DMS79 treated with DMSO at 0.1 percent for 48 hours (cell line): ENCODE data around the gene PIP5K1C.
"Not testable (repeated sequence)": the region's sequence is repeated elsewhere in the genome, so short reads cannot be mapped to it uniquely, and the experiment has no call there.

Source experiments
- DNase-seq: peaks from one replicate; lab custom pipeline; 2025; lab: John Stamatoyannopoulos, UW

The PIP5K1C gene

GRCh38 chr19:3661284-3662238, 38.7 kb downstream of the PIP5K1C start:
- DNase-seq = no peak

- DNase-seq = no peak
These were observed 39.6 kb downstream of the PIP5K1C start for GRCh38 chr19:3660493-3661219.

- no peak for DNase-seq
These were observed 40.5 kb downstream of the PIP5K1C start for GRCh38 chr19:3659746-3660112.

GRCh38 chr19:3658870-3659745, 41.2 kb downstream of the PIP5K1C start:
- DNase-seq = no peak

- DNase-seq = no peak
These were observed 42.0 kb downstream of the PIP5K1C start for GRCh38 chr19:3658004-3658869.

GRCh38 chr19:3657395-3657769, 42.9 kb downstream of the PIP5K1C start:
- DNase-seq = no peak

GRCh38 chr19:3656747-3657394, 43.4 kb downstream of the PIP5K1C start:
- no peak for DNase-seq

- no peak for DNase-seq
These were observed 44.1 kb downstream of the PIP5K1C start for GRCh38 chr19:3656073-3656746.

- DNase-seq = no peak
These were observed 44.7 kb downstream of the PIP5K1C start for GRCh38 chr19:3655402-3656072.

GRCh38 chr19:3653865-3654513, 46.3 kb downstream of the PIP5K1C start:
- no peak for DNase-seq

GRCh38 chr19:3653081-3653795, 47.0 kb downstream of the PIP5K1C start:
- DNase-seq = no peak

GRCh38 chr19:3652422-3652821, 47.8 kb downstream of the PIP5K1C start:
- no peak for DNase-seq

GRCh38 chr19:3651684-3652083, 48.6 kb downstream of the PIP5K1C start:
- no peak for DNase-seq

GRCh38 chr19:3649888-3650287, 50.4 kb downstream of the PIP5K1C start:
- DNase-seq = no peak

- no peak for DNase-seq
These were observed 52.0 kb downstream of the PIP5K1C start for GRCh38 chr19:3648037-3648905.

GRCh38 chr19:3647102-3647501, 53.2 kb downstream of the PIP5K1C start:
- not testable (repeated sequence) for DNase-seq

GRCh38 chr19:3646336-3647092, 53.8 kb downstream of the PIP5K1C start:
- no peak for DNase-seq
